ENCODE measurements around the gene SLC35G2.
"Not testable (repeated sequence)": the region's sequence is repeated elsewhere in the genome, so short reads cannot be mapped to it uniquely, and the experiment has no call there.

The SLC35G2 gene

GRCh38 chr3:136818769-136819391, at the start of gene SLC35G2:
TSS of gene SLC35G2 (plus strand) at chr3:136819126. CDS start at chr3:136854461, 35,335 bp downstream.
- peak; percentile 21 for DNase-seq (ENCODE audit: low spot score)

DNA sequence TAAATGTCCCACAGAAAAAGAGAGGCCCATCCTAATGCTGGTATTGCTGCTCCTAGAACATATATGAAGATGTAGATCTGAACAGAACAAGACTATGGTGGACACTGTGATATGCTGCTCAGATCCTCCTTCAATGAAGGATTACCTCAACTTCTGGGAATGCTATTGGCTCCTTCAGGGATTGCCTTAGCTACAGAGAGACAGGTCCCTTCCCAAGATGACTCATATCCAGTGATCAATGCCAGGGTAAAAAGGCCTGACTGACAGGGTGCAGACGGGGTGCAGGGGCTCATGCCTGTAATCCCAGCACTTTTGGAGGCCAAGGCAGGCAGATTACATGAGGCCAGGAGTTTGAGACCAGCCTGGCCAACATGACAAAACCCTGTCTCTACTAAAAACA, 46.2 kb upstream of the SLC35G2 start:
- no peak for DNase-seq (ENCODE audit: low spot score)

- DNase-seq (ENCODE audit: low spot score) = no peak
Measured at GRCh38 chr3:136778865-136779264, 40.1 kb upstream of the SLC35G2 start.

DNA sequence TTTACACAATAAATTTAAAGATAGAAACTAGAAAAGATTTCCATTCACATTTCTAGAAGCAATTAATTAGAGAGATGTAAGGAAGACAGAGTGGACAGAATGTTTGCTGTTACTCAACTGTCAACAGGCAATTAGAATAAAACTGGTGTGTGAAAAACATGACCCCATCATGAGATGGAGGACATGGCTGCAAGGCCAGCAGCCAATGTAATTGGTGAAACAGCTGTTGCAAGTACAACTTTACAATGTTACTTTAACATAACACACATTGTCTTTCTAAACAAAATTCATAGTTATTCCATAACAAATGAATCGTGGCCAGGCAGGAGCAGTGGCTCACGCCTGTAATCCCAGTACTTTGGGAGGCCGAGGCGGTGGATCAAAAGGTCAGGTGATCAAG, 38.2 kb upstream of the SLC35G2 start:
- no peak for DNase-seq (ENCODE audit: low spot score)

- no peak for DNase-seq (ENCODE audit: low spot score)
Measured at GRCh38 chr3:136783708-136784191, 35.2 kb upstream of the SLC35G2 start.

DNA sequence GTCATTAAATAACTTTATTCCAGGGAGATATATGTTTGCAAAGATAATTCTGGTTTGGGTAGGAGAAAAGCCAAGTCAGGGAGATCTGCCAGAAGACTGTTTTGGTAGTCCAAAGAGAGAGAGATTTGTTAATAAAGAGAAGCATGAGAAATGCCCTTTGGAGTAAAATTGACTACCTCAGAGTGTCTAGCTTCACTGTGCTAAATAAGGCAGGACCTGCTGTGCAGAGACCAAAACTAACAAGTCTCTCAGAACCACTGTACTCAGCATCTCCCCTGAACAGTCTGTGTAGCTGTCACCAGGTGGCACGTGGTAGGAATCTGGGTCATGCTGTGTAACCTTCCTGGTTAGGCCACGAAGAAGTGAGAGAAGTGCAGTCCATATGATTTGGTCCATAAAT, 31.6 kb upstream of the SLC35G2 start:
- no peak for DNase-seq (ENCODE audit: low spot score)

DNA sequence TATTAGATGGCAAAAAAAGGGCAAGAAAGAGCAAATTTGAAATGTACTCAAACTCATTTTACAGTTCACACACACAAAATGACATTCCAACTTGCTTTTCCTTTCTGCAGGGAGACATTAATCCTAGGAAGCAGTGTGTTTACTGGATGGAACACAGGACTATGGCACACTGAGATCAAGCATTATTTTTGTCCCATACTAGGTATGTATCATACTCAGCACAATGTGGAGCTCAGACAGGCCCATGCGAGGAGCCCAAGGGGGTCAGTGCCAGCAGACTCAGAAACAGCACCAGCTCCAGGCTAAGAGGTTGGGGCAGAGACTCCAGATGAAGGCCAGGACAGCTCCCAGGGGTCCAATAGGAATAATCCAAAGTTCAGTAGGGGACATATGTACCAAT, 30.8 kb upstream of the SLC35G2 start:
- DNase-seq (ENCODE audit: low spot score) = no peak

DNA sequence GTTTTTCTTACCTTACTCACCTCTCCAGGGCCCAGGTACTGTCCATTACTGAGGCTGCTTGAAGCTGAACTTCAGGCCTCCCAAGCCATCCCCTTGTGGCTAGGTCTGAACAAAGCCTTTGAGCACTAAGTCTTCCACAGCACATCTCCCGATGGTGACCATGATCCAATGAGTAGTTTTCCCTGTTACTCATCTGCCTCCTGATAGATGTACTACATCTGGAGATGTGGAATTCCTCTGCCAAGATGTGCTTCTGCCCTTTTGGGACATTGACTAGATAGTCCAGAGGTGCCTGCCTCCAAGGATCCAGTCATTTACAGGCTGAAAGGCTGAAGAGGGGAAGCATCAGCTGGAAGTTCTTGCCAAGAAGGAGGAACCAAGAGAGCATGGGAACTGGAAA, 28.9 kb upstream of the SLC35G2 start:
- DNase-seq (ENCODE audit: low spot score) = no peak

GRCh38 chr3:136790786-136791185, 28.1 kb upstream of the SLC35G2 start:
- no peak for DNase-seq (ENCODE audit: low spot score)

DNA sequence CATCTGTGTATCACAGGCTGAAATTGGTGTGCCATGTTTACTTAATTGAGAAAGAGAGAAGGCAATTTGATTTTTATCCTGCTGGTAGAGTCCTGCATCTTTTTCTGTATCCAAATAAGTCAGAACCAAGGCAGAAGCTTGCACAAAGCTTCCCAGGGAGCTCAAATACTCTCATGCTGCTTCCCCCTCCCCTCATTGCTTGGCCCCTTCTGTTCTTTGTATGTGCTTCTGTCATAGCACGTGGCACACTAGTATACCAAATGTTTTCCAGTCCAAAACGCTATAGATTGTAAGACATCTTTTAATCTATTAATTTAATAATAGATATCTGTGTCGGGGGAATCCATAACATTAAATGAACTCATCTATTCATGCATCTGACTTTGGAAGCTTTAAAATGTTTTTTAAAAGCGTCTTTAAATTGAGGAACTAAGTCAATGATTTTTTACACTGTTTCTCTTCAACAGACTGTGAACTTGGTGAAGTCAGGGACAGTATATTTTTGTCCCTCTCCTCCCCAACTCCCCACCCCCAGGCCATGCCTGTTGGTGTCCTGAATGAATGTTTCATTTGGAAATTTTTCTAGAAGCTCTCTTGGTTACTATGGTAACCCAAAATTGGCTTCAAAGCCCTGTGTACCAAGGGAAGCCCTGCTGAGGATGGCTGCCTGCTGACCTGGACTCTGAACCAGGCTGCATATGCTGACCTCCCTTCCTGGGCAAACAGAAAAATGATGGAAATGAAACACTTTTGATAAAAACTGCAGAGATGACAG, 26.2 kb upstream of the SLC35G2 start:
- DNase-seq (ENCODE audit: low spot score) = no peak

- not testable (repeated sequence) for DNase-seq (ENCODE audit: low spot score)
Measured at GRCh38 chr3:136801146-136801545, 17.8 kb upstream of the SLC35G2 start.

- no peak for DNase-seq (ENCODE audit: low spot score)
Measured at GRCh38 chr3:136802481-136802996, 16.4 kb upstream of the SLC35G2 start.

- DNase-seq (ENCODE audit: low spot score) = no peak
Measured at GRCh38 chr3:136804141-136804540, 14.8 kb upstream of the SLC35G2 start.

GRCh38 chr3:136804813-136805212, 14.1 kb upstream of the SLC35G2 start:
- DNase-seq (ENCODE audit: low spot score) = no peak

GRCh38 chr3:136805795-136806194, 13.1 kb upstream of the SLC35G2 start:
- no peak for DNase-seq (ENCODE audit: low spot score)

GRCh38 chr3:136811701-136812100, 7.2 kb upstream of the SLC35G2 start:
- no peak for DNase-seq (ENCODE audit: low spot score)

DNA sequence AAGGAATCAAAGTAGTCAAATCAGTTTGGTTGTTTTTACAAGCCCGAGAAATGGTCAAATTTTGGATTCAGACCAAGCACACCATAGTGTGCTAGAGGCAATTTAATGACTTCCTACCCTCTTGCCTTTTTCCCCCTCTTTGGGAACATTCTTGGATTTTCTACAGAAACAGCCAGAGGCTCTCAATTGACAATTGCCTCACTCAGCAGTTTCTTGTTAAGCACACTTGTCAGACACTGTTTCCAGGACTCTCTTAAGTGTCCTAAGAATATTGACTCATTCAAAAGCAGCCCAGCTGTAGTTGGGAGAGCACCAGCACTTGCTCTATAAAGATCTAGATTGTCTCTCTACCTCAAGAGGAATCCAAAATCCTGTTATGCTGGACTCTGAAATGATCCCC, 1.5 kb upstream of the SLC35G2 start:
- no peak for DNase-seq (ENCODE audit: low spot score)

DNA sequence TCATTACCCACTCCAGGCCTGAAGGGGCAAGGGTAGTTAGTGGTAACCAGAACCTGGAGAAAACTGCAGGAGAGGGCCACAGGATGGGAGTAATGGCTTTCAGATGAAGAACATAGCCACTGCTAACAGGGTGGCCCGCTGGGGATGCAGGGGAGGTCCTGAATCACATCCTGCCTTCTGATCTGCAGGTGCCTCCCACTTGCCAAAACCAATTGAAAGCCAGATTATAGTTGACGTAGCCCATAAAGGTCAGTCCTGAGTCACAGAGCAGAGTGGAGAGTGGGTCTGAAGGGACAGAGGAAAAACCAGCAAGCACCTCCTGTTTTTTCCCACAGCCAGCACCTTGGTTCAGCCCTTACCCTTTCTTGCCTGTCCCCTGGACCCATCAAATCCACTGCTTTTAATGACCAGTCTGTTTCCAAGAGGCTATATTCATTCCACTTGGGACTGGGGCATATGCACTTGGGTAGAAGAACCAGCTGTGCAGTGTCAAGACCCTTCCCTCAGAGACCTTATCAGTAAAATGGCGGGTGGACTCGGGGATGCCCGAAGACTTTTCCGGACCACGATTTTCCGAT, 646 bp upstream of the SLC35G2 start:
- DNase-seq (ENCODE audit: low spot score) = peak; percentile 16

- DNase-seq (ENCODE audit: low spot score) = peak; percentile 18
Measured at GRCh38 chr3:136819392-136819730, 435 bp downstream of the SLC35G2 start.

- DNase-seq (ENCODE audit: low spot score) = peak; percentile 25
Measured at GRCh38 chr3:136819731-136820679, 1.1 kb downstream of the SLC35G2 start.

GRCh38 chr3:136831461-136831860, 12.5 kb downstream of the SLC35G2 start:
- DNase-seq (ENCODE audit: low spot score) = no peak

Data from HuH-7.5 (cell line).